Stomach (tissue), 4 donors: Measurements from ENCODE around the gene FAM43A.

Experiments
- POLR2A ChIP-seq, 4 donors: fragments of 450-650 bp; IDR thresholded peaks; one replicate each; pipeline ENCODE4 v1.6.1; 2016; ENCODE audit warnings: antibody characterized with exemption in 4 of 4, control low read depth in 2 of 4, mild to moderate bottlenecking in 1 of 4, moderate library complexity in 1 of 4
- POLR2AphosphoS5 ChIP-seq, 3 donors: sonication (generic); formaldehyde crosslinking; IDR thresholded peaks; one replicate each; pipeline ENCODE4 v1.6.1; 2016; ENCODE audit warnings: antibody characterized with exemption in 3 of 3
- TF ChIP-seq, protein P1 (sequence below), 7 experiments: fragments of 450-650 bp in 4 of 7; fragments of 200-600 bp in 3 of 7; sonication (generic) in 3 of 7; IDR thresholded peaks; one replicate each; pipeline ENCODE4 v1.5.1; 2016 to 2019; ENCODE audit warnings: antibody characterized with exemption in 7 of 7, control low read depth in 2 of 7, mild to moderate bottlenecking in 1 of 7

DNA sequence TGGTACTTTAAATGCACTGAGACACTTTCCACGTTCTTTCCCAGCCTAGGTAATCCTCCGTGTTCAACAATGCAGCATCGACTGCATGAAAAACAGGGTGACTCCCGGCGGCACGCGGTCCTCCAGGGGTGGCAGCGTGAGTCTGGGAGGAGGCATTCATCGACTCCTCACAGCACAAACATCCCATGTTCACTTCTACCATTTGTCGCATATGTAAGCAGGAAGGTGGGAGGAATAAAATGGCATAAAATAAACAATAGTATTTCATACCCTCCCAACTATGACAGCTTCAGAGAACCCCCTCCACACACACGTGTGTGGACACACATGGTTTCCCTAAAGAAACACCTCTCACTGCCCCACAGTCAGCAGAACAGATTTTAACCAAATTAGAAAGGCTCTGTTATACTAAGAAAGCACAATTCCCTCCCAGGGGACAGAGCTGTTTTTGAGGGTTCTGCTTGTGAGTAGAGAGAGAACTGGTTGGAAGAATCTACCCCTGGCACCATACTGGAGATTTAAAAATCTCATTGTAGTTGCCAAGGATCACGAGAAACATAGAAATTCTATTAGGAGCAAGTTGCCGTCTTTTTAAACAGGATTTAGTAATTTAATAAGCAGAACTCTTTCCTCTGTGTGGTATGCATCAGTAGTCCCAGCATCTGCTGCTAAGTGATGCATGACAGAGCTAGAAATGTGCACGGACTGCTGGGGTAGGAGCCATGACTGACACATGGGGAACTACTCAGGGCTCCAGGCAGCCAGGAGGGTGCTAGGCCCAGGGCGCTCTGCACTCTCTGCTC, 6.0 kb downstream of the FAM43A start:
- TF ChIP-seq POLR2A (IDR thresholded peaks at IDR 0.05) (no peak), POLR2AphosphoS5 (IDR thresholded peaks at IDR 0.05) (no peak)
- TF ChIP-seq, protein P1, sequence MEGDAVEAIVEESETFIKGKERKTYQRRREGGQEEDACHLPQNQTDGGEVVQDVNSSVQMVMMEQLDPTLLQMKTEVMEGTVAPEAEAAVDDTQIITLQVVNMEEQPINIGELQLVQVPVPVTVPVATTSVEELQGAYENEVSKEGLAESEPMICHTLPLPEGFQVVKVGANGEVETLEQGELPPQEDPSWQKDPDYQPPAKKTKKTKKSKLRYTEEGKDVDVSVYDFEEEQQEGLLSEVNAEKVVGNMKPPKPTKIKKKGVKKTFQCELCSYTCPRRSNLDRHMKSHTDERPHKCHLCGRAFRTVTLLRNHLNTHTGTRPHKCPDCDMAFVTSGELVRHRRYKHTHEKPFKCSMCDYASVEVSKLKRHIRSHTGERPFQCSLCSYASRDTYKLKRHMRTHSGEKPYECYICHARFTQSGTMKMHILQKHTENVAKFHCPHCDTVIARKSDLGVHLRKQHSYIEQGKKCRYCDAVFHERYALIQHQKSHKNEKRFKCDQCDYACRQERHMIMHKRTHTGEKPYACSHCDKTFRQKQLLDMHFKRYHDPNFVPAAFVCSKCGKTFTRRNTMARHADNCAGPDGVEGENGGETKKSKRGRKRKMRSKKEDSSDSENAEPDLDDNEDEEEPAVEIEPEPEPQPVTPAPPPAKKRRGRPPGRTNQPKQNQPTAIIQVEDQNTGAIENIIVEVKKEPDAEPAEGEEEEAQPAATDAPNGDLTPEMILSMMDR (IDR thresholded peaks at IDR 0.05): no peak
